ENCODE measurements around the gene TOX3.

DNA sequence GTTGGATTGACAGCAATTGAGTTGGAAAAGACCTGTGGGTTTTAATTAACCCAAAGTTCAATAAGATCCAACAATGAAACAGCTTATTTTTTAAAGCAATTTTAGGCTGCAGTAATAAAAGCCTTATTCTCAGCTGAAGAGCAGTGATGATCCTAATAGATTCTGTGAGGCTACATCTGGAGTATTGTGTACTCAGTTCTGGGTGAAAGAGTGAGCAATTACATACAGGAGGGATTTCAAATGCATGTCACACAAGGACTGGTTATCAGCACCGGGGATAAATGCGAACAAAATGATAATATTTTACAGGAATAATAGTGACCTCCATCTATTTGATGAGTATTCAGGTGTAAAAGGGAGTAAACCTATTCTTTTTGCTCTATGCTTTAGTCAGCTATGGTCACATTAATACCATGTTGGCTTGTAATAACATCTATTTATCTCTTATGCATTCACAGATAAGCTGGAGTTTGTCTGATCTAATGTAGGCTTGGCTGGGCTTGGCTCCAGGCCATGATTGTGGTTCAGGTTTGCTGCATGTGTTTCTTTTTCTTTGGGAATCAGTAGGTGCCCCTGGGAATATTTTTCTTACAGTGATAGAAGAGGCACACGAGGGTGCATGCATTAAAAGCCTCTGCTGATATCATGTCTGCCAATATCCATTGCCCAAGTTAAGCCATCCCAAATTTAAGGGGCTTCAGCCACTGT lies 22.2 kb upstream of the TOX3 start:
- TF ChIP-seq CTCF (conservative IDR thresholded peaks at IDR 0.05; ENCODE audit: low read depth, low read length): no peak
- TF ChIP-seq EZH2 (IDR thresholded peaks at IDR 0.05; ENCODE audit: borderline replicate concordance, low read depth, low read length, poor library complexity, severe bottlenecking): no peak
